H1 (cell line): ENCODE measurements around the gene PRKCD. TPM values are rescaled to one million over a fixed set of nuclear protein-coding genes. Genes with fewer than 3 reads are reported as not detected.

Experiments used
- CTCF ChIA-PET: fragments of 300-600 bp; sonication (Branson Sonifier 250); formaldehyde crosslinking; loops from one replicate; lab custom pipeline; 2021; ENCODE audit not compliant: partially characterized antibody; lab: Charles Lee
- POLR2A ChIA-PET: fragments of 300-600 bp; sonication (Branson Sonifier 250); formaldehyde crosslinking; loops from one replicate; lab custom pipeline; 2021; ENCODE audit warnings: inconsistent platforms; ENCODE audit not compliant: partially characterized antibody; lab: Charles Lee
- DNase-seq, 2 experiments: peaks; one replicate each; pipeline versions ENCODE4 v3.0.0 to v3.0.0-alpha.2; 2010 to 2022; ENCODE audit warnings: low spot score in 2 of 2, low read depth in 1 of 2, mixed read lengths in 1 of 2
- FAIRE-seq: peaks from 2 replicates; lab custom pipeline; 2011; peaks lifted over from hg19 to GRCh38; lab: Jason Lieb, UNC
- H2AFZ ChIP-seq: 2 replicates; pipeline ENCODE4 v1.8.1; 2012; ENCODE audit warnings: low read length, inconsistent platforms
- H2AK5ac ChIP-seq: 2 replicates; pipeline ENCODE4 v1.6.1; 2013; ENCODE audit warnings: low read depth, low read length
- H2BK120ac ChIP-seq: replicated peaks from 2 replicates; pipeline ENCODE3; 2013; ENCODE audit warnings: low read depth, low read length, inconsistent platforms
- H2BK12ac ChIP-seq: 2 replicates; pipeline ENCODE4 v1.6.1; 2013; ENCODE audit warnings: low read depth, low read length
- H2BK15ac ChIP-seq: 2 replicates; pipeline ENCODE4 v1.6.1; 2013; ENCODE audit warnings: low read length
- H2BK20ac ChIP-seq: 2 replicates; pipeline ENCODE4 v1.6.1; 2013; ENCODE audit warnings: low read length
- H2BK5ac ChIP-seq: 2 replicates; pipeline ENCODE4 v1.6.1; 2013; ENCODE audit warnings: low read depth, low read length
- H3K14ac ChIP-seq: 2 replicates; pipeline ENCODE4 v1.6.1; 2013; ENCODE audit warnings: inconsistent platforms; ENCODE audit not compliant: insufficient read length
- H3K18ac ChIP-seq: 2 replicates; pipeline ENCODE4 v1.6.1; 2013; ENCODE audit warnings: low read length; ENCODE audit errors: extremely low read depth
- H3K23ac ChIP-seq: 2 replicates; pipeline ENCODE4 v1.6.1; 2013; ENCODE audit warnings: inconsistent platforms; ENCODE audit not compliant: insufficient read length
- H3K23me2 ChIP-seq: 2 replicates; pipeline ENCODE4 v1.6.1; 2013; ENCODE audit warnings: low read depth, low read length
- H3K27ac ChIP-seq: 2 replicates; pipeline ENCODE4 v1.6.1; 2011; ENCODE audit warnings: low read depth, low read length, inconsistent platforms
- H3K27me3 ChIP-seq, 4 experiments: replicated peaks in 1 of 4; 1 replicate in 1 of 4; 2 replicates in 3 of 4; pipeline versions ENCODE4 v1.6.1 to v1.8.1; 2011 to 2013; ENCODE audit warnings: low read length in 3 of 4, mild to moderate bottlenecking in 3 of 4, inconsistent platforms in 2 of 4, mixed read lengths in 2 of 4, moderate library complexity in 1 of 4; ENCODE audit not compliant: control insufficient read depth in 3 of 4, insufficient read depth in 3 of 4; ENCODE audit errors: extremely low read depth in 1 of 4
- H3K36me3 ChIP-seq, 4 experiments: 2 replicates each; pipeline versions ENCODE4 v1.6.1 to v1.8.1; 2011 to 2013; ENCODE audit warnings: mild to moderate bottlenecking in 4 of 4, low read length in 3 of 4, moderate library complexity in 2 of 4, control low read depth in 1 of 4, inconsistent platforms in 1 of 4; ENCODE audit not compliant: insufficient read depth in 4 of 4, control insufficient read depth in 2 of 4
- H3K4ac ChIP-seq: replicated peaks from 2 replicates; pipeline ENCODE3; 2013; ENCODE audit warnings: low read length, low read depth, mixed read lengths, inconsistent platforms; ENCODE audit not compliant: insufficient read length
- H3K4me1 ChIP-seq, 4 experiments: replicated peaks in 1 of 4; 1 replicate in 1 of 4; 2 replicates in 3 of 4; pipeline versions ENCODE4 v1.6.1 to v1.8.1; 2011 to 2013; ENCODE audit warnings: low read length in 3 of 4, inconsistent platforms in 2 of 4, mixed read lengths in 1 of 4; ENCODE audit not compliant: insufficient read depth in 4 of 4, control insufficient read depth in 3 of 4
- H3K4me2 ChIP-seq, 2 experiments: 2 replicates each; pipeline versions ENCODE4 v1.6.1 to v1.8.1; 2011 to 2013; ENCODE audit warnings: low read depth in 2 of 2, low read length in 2 of 2, control low read depth in 1 of 2, inconsistent platforms in 1 of 2, mild to moderate bottlenecking in 1 of 2; ENCODE audit not compliant: insufficient read depth in 1 of 2
- H3K4me3 ChIP-seq, 4 experiments: fragments of 200-600, 300-600 bp in 1 of 4; sonication (generic), shearing (Covaris generic), sonication (Bioruptor Twin) in 1 of 4; 2 replicates each; pipeline versions ENCODE4 v1.5.1 to v1.8.1; 2011 to 2016; ENCODE audit warnings: low read length in 4 of 4, low read depth in 3 of 4, control low read depth in 2 of 4, inconsistent platforms in 2 of 4, mild to moderate bottlenecking in 2 of 4, mixed read lengths in 1 of 4, moderate library complexity in 1 of 4; ENCODE audit not compliant: insufficient read depth in 2 of 4; ENCODE audit errors: extremely low read depth in 1 of 4
- H3K56ac ChIP-seq: replicated peaks from 2 replicates; pipeline ENCODE3; 2013; ENCODE audit warnings: low read depth, mild to moderate bottlenecking, mixed read lengths, low read length, inconsistent platforms; ENCODE audit not compliant: insufficient read length
- H3K79me1 ChIP-seq: 2 replicates; pipeline ENCODE4 v1.6.1; 2013; ENCODE audit warnings: low read depth, low read length, control low read depth
- H3K79me2 ChIP-seq, 2 experiments: 2 replicates each; pipeline versions ENCODE4 v1.6.1 to v1.8.1; 2012 to 2013; ENCODE audit warnings: low read length in 2 of 2, mild to moderate bottlenecking in 2 of 2, inconsistent platforms in 1 of 2; ENCODE audit not compliant: insufficient read depth in 2 of 2, control insufficient read depth in 1 of 2
- H3K9ac ChIP-seq, 4 experiments: replicated peaks in 1 of 4; 1 replicate in 1 of 4; 2 replicates in 3 of 4; pipeline versions ENCODE4 v1.6.1 to v1.8.1; 2011 to 2013; ENCODE audit warnings: low read depth in 3 of 4, low read length in 3 of 4, control low read depth in 2 of 4, mild to moderate bottlenecking in 2 of 4, moderate library complexity in 2 of 4, inconsistent platforms in 1 of 4; ENCODE audit errors: extremely low read depth in 1 of 4
- H3K9me3 ChIP-seq, 2 experiments: 2 replicates each; pipeline versions ENCODE4 v1.6.1 to v1.8.1; 2012 to 2013; ENCODE audit warnings: mild to moderate bottlenecking in 2 of 2, moderate library complexity in 2 of 2, control low read depth in 1 of 2, inconsistent platforms in 1 of 2, low read depth in 1 of 2, low read length in 1 of 2, mixed read lengths in 1 of 2; ENCODE audit not compliant: insufficient read depth in 2 of 2
- H4K20me1 ChIP-seq, 2 experiments: replicated peaks in 1 of 2; 2 replicates each; pipeline versions ENCODE3 to v1.8.1; 2011 to 2013; ENCODE audit warnings: inconsistent platforms in 2 of 2, low read length in 2 of 2, mild to moderate bottlenecking in 1 of 2; ENCODE audit not compliant: insufficient read depth in 2 of 2, control insufficient read depth in 1 of 2
- H4K5ac ChIP-seq: 2 replicates; pipeline ENCODE4 v1.6.1; 2013; ENCODE audit warnings: low read length, low read depth, mixed read lengths, inconsistent platforms; ENCODE audit not compliant: insufficient read length
- H4K8ac ChIP-seq: 2 replicates; pipeline ENCODE4 v1.8.0; 2013; ENCODE audit warnings: mild to moderate bottlenecking, moderate library complexity, low read length, inconsistent platforms; ENCODE audit not compliant: insufficient read depth; ENCODE audit errors: extremely low read depth
- H4K91ac ChIP-seq: replicated peaks from 2 replicates; pipeline ENCODE3; 2013; ENCODE audit warnings: low read length, mixed read lengths, inconsistent platforms; ENCODE audit not compliant: insufficient read length
- KDM1A ChIP-seq: fragments of 200-600, 300-600 bp; sonication (generic); IDR thresholded peaks from 2 replicates; pipeline ENCODE4 v1.7.1; 2016; ENCODE audit warnings: mild to moderate bottlenecking, low read length, borderline replicate concordance
- SIX5 ChIP-seq: IDR thresholded peaks from 2 replicates; pipeline ENCODE4 v1.6.1; 2011; ENCODE audit warnings: mild to moderate bottlenecking, low read depth, low read length
- WGBS, 2 experiments: shearing (Covaris generic) in 1 of 2; methylation state at CpG; one replicate each; pipeline versions ENCODE4 v1.1.6 to v1.1.7; 2013 to 2015; ENCODE audit warnings: low lambda C conversion rate in 2 of 2, mixed read lengths in 2 of 2, inconsistent platforms in 1 of 2, low coverage in 1 of 2, missing lambda C conversion rate in 1 of 2; ENCODE audit not compliant: insufficient replicate concordance in 2 of 2, insufficient coverage in 1 of 2, insufficient read length in 1 of 2; ENCODE audit errors: extremely low coverage in 1 of 2, missing lambda C conversion rate in 1 of 2; 5-methylcytosine and 5-hydroxymethylcytosine counted together
- polyA plus RNA-seq, 7 experiments: library from polyadenylated mRNA; depleted of rRNA in 3 of 7; stranded (reverse) in 5 of 7; unstranded in 2 of 7; fragments of >200 nt in 5 of 7; fragments of 200-250 nt in 2 of 7; gene quantifications; 1 replicate in 5 of 7; 2 replicates in 1 of 7; 4 replicates in 1 of 7; pipeline versions ENCODE4 v1.2.1 to v1.2.3, GENCODE V29; 2011 to 2013; ENCODE audit warnings: missing spikeins in 2 of 7, mixed read lengths in 2 of 7
- total RNA-seq: library from RNA; stranded (reverse); fragmentation: NEBNext Ultra II Directional; extraction: Animal tissue kit (Norgen Biotek cat#: 25700); gene quantifications from 2 replicates; pipeline ENCODE4 v1.2.1, GENCODE V29; 2021
- TF ChIP-seq, protein P1 (sequence below): IDR thresholded peaks from 2 replicates; pipeline ENCODE4 v1.6.1; 2012; ENCODE audit warnings: low read length, inconsistent platforms
- TF ChIP-seq, protein P2 (sequence below): IDR thresholded peaks from 2 replicates; pipeline ENCODE4 v1.6.1; 2012; ENCODE audit warnings: inconsistent platforms

PRKCD gene
- total and polyA plus RNA-seq, 2 of the 8 experiments (the other 6 are each of a cell fraction or from before 2014, with no cell fraction given) = 22.6 to 23.9 TPM

GRCh38 chr3:53174346-53175250 lies 13.6 kb downstream of the PRKCD start:
- Histone ChIP-seq H3K23me2 (no peaks in the 10 kb centered on the region; the same call in 1 of the 2 replicates), H2BK5ac (no peak overlapping the region), H3K27me3 (no peaks in the 10 kb centered on the region), H4K91ac (no peak overlapping the region), H3K18ac (no peak overlapping the region), H3K23ac (no peak overlapping the region), H2BK12ac (0 out of 2 replicates have a peak overlapping the region, but pooled peaks have one; percentile 39), H3K79me2 (no peaks in the 10 kb centered on the region; a peak in 1 of 4 replicates), H2AK5ac (no peak overlapping the region), H3K4me2 (no peak overlapping the region), H3K79me1 (peaks cover 12% of the 10 kb centered on the region; the same call in 1 of the 2 replicates), H2BK120ac (no peak overlapping the region), H4K8ac (0 out of 2 replicates have a peak overlapping the region, but pooled peaks have one; percentile 11), H4K5ac (no peak overlapping the region), H3K14ac (no peak overlapping the region), H3K9me3 (no peaks in the 10 kb centered on the region), H3K36me3 (no peaks in the 10 kb centered on the region; a peak in 1 of 8 replicates), H2BK15ac (no peak overlapping the region), H3K9ac (no peak overlapping the region), H3K4me3 (no peak overlapping the region), H2AFZ (no peak overlapping the region), H4K20me1 (peaks cover 1 to 11% of the 10 kb centered on the region in 2 experiments), H2BK20ac (no peak overlapping the region), H3K27ac (no peak overlapping the region), H3K4me1 (peaks cover 3 to 27% (median 21%) of the 10 kb centered on the region in 4 experiments), H3K56ac (no peak overlapping the region), H3K4ac (no peak overlapping the region)
- ChIA-PET CTCF (interaction anchor here (0.6 to 1.7 kb wide), 7 partner anchors 10 to 64 kb away, joined by 3 to 5 read pairs (median 4); partner anchors contain the start of gene PRKCD), POLR2A (no interaction called here)
- 0 out of 2 replicates have a peak, but pooled peaks have one; percentile 19 for TF ChIP-seq KDM1A
- TF ChIP-seq SIX5 = no peak
- TF ChIP-seq, protein P1, sequence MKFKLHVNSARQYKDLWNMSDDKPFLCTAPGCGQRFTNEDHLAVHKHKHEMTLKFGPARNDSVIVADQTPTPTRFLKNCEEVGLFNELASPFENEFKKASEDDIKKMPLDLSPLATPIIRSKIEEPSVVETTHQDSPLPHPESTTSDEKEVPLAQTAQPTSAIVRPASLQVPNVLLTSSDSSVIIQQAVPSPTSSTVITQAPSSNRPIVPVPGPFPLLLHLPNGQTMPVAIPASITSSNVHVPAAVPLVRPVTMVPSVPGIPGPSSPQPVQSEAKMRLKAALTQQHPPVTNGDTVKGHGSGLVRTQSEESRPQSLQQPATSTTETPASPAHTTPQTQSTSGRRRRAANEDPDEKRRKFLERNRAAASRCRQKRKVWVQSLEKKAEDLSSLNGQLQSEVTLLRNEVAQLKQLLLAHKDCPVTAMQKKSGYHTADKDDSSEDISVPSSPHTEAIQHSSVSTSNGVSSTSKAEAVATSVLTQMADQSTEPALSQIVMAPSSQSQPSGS = no peak
- TF ChIP-seq, protein P2, sequence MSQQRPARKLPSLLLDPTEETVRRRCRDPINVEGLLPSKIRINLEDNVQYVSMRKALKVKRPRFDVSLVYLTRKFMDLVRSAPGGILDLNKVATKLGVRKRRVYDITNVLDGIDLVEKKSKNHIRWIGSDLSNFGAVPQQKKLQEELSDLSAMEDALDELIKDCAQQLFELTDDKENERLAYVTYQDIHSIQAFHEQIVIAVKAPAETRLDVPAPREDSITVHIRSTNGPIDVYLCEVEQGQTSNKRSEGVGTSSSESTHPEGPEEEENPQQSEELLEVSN = no peak
- FAIRE-seq (no peak), DNase-seq (no peak)
- WGBS, 2 experiments = 78% methylated on average over 9 of the region's 9 CpGs; no CpG with 5 or more reads in 1 of the 2 experiments
